Breast epithelium (tissue), 4 donors: ENCODE data around the gene ADAM8. TPM values are rescaled to one million over a fixed set of nuclear protein-coding genes. Genes with fewer than 3 reads are reported as not detected.

Experiments used
- DNase-seq, 2 donors: peaks; one replicate each; pipeline ENCODE4 v3.0.0-alpha.2; 2019; ENCODE audit warnings: low spot score in 2 of 2
- H3K27ac ChIP-seq, 2 donors: fragments of 200-600 bp; sonication (generic) in 1 of 2; one replicate each; pipeline ENCODE4 v1.5.1; 2016 to 2019; ENCODE audit warnings: mild to moderate bottlenecking in 1 of 2
- H3K27me3 ChIP-seq, 2 donors: fragments of 200-600 bp; sonication (generic) in 1 of 2; one replicate each; pipeline versions ENCODE4 v1.5.1 to v1.6.0; 2017 to 2019; ENCODE audit warnings: control low read depth in 1 of 2, mild to moderate bottlenecking in 1 of 2
- H3K36me3 ChIP-seq: fragments of 200-600 bp; one replicate; pipeline ENCODE4 v1.5.1; 2019
- H3K4me1 ChIP-seq, 2 donors: fragments of 200-600 bp; sonication (generic); one replicate each; pipeline ENCODE4 v1.5.1; 2016 to 2019; ENCODE audit warnings: control low read depth in 1 of 2
- H3K4me3 ChIP-seq, 3 donors: fragments of 200-600 bp; sonication (generic); 1 replicate in 2 of 3; 2 replicates in 1 of 3; pipeline ENCODE4 v1.5.1; 2016 to 2019; ENCODE audit warnings: mild to moderate bottlenecking in 3 of 3, moderate library complexity in 2 of 3
- H3K9me3 ChIP-seq, 2 donors: fragments of 200-600 bp; sonication (generic) in 1 of 2; one replicate each; pipeline ENCODE4 v1.5.1; 2016 to 2019; ENCODE audit warnings: control low read depth in 1 of 2
- POLR2A ChIP-seq: fragments of 450-650 bp; IDR thresholded peaks from one replicate; pipeline ENCODE4 v1.6.1; 2016; ENCODE audit warnings: antibody characterized with exemption, mild to moderate bottlenecking, moderate library complexity
- POLR2AphosphoS5 ChIP-seq, 3 donors: sonication (generic); formaldehyde crosslinking; IDR thresholded peaks; one replicate each; pipeline ENCODE4 v1.6.1; 2017; ENCODE audit warnings: antibody characterized with exemption in 3 of 3
- intact Hi-C: fragments of 100-400 bp; cut with DNase I; formaldehyde crosslinking; loops from one replicate; pipeline ENCODE4 v1.15.1; 2023; ENCODE audit warnings: low total_unique reads
- total RNA-seq, 3 donors: library from RNA; depleted of rRNA; stranded (reverse); fragments of >200 nt; gene quantifications; one replicate each; pipeline ENCODE4 v1.1.0, GENCODE V29; 2016
- TF ChIP-seq, protein P1 (sequence below), 3 donors: fragments of 450-650 bp; IDR thresholded peaks; one replicate each; pipeline ENCODE4 v1.5.1; 2016 to 2017; ENCODE audit warnings: antibody characterized with exemption in 3 of 3, mild to moderate bottlenecking in 3 of 3, moderate library complexity in 3 of 3

ADAM8 gene
- total RNA-seq, 3 donors from 2014 or later, result 4.6 to 6.6 (median 5.0) TPM

GRCh38 chr10:133247681-133248333, 28.9 kb downstream of the ADAM8 start:
- no peak for TF ChIP-seq POLR2A
- TF ChIP-seq, protein P1, sequence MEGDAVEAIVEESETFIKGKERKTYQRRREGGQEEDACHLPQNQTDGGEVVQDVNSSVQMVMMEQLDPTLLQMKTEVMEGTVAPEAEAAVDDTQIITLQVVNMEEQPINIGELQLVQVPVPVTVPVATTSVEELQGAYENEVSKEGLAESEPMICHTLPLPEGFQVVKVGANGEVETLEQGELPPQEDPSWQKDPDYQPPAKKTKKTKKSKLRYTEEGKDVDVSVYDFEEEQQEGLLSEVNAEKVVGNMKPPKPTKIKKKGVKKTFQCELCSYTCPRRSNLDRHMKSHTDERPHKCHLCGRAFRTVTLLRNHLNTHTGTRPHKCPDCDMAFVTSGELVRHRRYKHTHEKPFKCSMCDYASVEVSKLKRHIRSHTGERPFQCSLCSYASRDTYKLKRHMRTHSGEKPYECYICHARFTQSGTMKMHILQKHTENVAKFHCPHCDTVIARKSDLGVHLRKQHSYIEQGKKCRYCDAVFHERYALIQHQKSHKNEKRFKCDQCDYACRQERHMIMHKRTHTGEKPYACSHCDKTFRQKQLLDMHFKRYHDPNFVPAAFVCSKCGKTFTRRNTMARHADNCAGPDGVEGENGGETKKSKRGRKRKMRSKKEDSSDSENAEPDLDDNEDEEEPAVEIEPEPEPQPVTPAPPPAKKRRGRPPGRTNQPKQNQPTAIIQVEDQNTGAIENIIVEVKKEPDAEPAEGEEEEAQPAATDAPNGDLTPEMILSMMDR (IDR thresholded peaks at IDR 0.05), result no peak
- no peak for TF ChIP-seq POLR2AphosphoS5 (IDR thresholded peaks at IDR 0.05)
- H3K9me3 ChIP-seq, result no peaks in the 10 kb centered on the region
- no peak overlapping the region for H3K4me3 ChIP-seq
- no peak overlapping the region for H3K27ac ChIP-seq
- H3K4me1 ChIP-seq, result no peaks in the 10 kb centered on the region
- peaks cover 3 to 70% of the 10 kb centered on the region in 2 donors for H3K27me3 ChIP-seq
- intact Hi-C loops, result no loop called here
- no peak for DNase-seq
- no peaks in the 10 kb centered on the region for H3K36me3 ChIP-seq

DNA sequence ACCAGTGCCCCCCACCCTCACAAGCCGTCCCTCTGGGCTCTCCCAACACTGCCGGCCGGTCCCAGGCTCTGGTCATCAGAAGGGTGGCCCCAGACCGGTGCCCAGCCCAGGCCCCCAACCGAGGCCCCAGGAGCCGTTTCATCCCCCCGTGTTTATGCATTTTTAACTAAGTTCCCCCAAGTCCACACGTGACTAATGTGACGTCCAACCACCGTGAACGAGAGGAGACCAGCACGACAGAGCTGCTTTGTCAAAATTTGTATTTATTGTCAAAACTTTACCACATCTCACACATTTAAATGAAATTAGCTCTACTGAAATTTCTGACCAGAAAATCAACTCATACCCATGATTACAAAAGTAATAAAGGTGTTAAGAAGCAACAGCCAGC, 30.4 kb downstream of the ADAM8 start:
- Histone ChIP-seq H3K27me3 (peaks cover 3 to 79% of the 10 kb centered on the region in 2 donors), H3K27ac (no peak overlapping the region), H3K9me3 (no peaks in the 10 kb centered on the region), H3K36me3 (no peaks in the 10 kb centered on the region), H3K4me1 (no peaks in the 10 kb centered on the region), H3K4me3 (no peak overlapping the region)
- intact Hi-C loops, result no loop called here
- TF ChIP-seq POLR2AphosphoS5 (IDR thresholded peaks at IDR 0.05) (no peak), POLR2A (no peak)
- TF ChIP-seq, protein P1 (IDR thresholded peaks at IDR 0.05), result no peak
- no peak for DNase-seq

- no peak for TF ChIP-seq POLR2AphosphoS5 (IDR thresholded peaks at IDR 0.05)
- TF ChIP-seq, protein P1 (IDR thresholded peaks at IDR 0.05), result no peak
- no peak for TF ChIP-seq POLR2A
- Histone ChIP-seq H3K4me3 (no peak overlapping the region), H3K4me1 (no peaks in the 10 kb centered on the region), H3K27ac (no peak overlapping the region), H3K9me3 (no peaks in the 10 kb centered on the region), H3K36me3 (no peaks in the 10 kb centered on the region), H3K27me3 (peaks cover 3 to 84% of the 10 kb centered on the region in 2 donors)
- DNase-seq, result no peak
- intact Hi-C loops, result no loop called here
These were observed 31.0 kb downstream of the ADAM8 start for GRCh38 chr10:133245439-133246235.

DNA sequence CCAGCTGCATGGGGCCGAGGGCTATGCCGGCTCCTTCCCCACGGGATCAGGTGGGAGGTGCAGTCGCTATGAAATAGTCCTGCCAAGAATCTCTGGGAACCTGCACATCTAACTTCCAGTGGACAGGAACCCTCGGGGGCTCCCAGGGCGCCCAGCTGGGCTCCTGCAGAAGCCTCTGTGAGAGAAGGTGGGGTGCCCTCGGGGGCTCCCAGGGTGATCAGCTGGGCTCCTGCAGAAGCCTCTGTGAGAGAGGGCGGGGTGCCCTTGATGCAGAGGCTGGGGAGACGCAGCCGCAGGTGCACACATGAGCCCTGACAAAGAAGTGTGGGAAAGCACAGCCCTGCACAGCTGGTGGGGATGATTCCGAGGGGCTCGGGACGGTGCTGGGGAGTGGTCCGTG, 33.1 kb downstream of the ADAM8 start:
- Histone ChIP-seq H3K9me3 (no peaks in the 10 kb centered on the region), H3K27me3 (peaks cover 5 to 92% of the 10 kb centered on the region in 2 donors), H3K4me3 (no peak overlapping the region)

More for the DNA sequence above, 33.1 kb downstream of the ADAM8 start:
- no peak for DNase-seq
- no peaks in the 10 kb centered on the region for H3K36me3 ChIP-seq
- no peaks in the 10 kb centered on the region for H3K4me1 ChIP-seq
- H3K27ac ChIP-seq, result no peak overlapping the region
- intact Hi-C loops, result no loop called here
- TF ChIP-seq, protein P1 (IDR thresholded peaks at IDR 0.05), result no peak
- TF ChIP-seq POLR2AphosphoS5 (IDR thresholded peaks at IDR 0.05) (no peak), POLR2A (no peak)
